Peyer's patch (tissue), 4 donors: Measurements from ENCODE around the gene RAPGEF5. TPM values are rescaled to one million over a fixed set of nuclear protein-coding genes. Genes with fewer than 3 reads are reported as not detected.

Experiments used
- DNase-seq, 3 donors: peaks; one replicate each; pipeline ENCODE4 v3.0.0-alpha.2; 2017 to 2019
- H3K27ac ChIP-seq, 4 donors: fragments of 200-600 bp; sonication (generic); one replicate each; pipeline ENCODE4 v1.5.1; 2016 to 2019
- H3K27me3 ChIP-seq, 2 donors: fragments of 200-600 bp; sonication (generic); one replicate each; pipeline ENCODE4 v1.5.1; 2019
- H3K36me3 ChIP-seq, 3 donors: fragments of 200-600 bp; sonication (generic); one replicate each; pipeline ENCODE4 v1.5.1; 2016 to 2019
- H3K4me1 ChIP-seq, 4 donors: fragments of 200-600 bp; sonication (generic); one replicate each; pipeline ENCODE4 v1.5.1; 2016 to 2019
- H3K4me3 ChIP-seq, 4 donors: fragments of 200-600 bp; sonication (generic); 1 replicate in 3 of 4; 2 replicates in 1 of 4; pipeline ENCODE4 v1.5.1; 2016 to 2019; ENCODE audit warnings: mild to moderate bottlenecking in 1 of 4
- H3K9me3 ChIP-seq, 4 donors: fragments of 200-600 bp; sonication (generic); one replicate each; pipeline ENCODE4 v1.5.1; 2016 to 2019; ENCODE audit warnings: mild to moderate bottlenecking in 1 of 4
- POLR2A ChIP-seq, 2 donors: fragments of 450-650 bp; IDR thresholded peaks; one replicate each; pipeline ENCODE4 v1.5.1; 2017; ENCODE audit warnings: antibody characterized with exemption in 2 of 2, mild to moderate bottlenecking in 2 of 2, moderate library complexity in 2 of 2
- total RNA-seq, 4 donors: library from RNA; depleted of rRNA; stranded (reverse); fragments of >200 nt; gene quantifications; one replicate each; pipeline ENCODE4 v1.1.0, GENCODE V29; 2016
- TF ChIP-seq, protein P1 (sequence below), 6 experiments: fragments of 450-650 bp in 4 of 6; fragments of 200-600 bp in 2 of 6; sonication (generic) in 1 of 6; IDR thresholded peaks; one replicate each; pipeline ENCODE4 v1.5.1; 2017 to 2019; ENCODE audit warnings: antibody characterized with exemption in 6 of 6, mild to moderate bottlenecking in 3 of 6, moderate library complexity in 1 of 6

The RAPGEF5 gene
- total RNA-seq, 4 donors from 2014 or later, result 92.8 to 144 (median 111) TPM

DNA sequence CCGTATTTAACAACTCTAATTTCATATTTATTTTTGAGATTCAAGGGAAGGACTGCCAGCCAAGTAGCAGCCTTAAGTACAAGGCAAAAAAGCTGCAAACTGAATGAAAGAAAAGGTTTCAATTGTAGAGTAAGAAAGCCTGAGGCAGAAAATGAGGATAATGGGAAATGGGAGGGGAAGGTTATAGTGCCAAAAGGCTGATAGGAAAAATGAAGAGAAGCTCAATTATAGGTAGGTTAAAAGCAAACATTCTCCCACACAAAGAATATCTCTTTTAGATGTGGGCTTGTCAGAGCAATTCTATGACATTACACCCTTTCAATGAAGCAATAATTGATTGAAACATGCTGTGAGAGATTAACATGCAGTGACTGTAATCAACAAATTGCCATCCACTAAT, 175.3 kb downstream of the RAPGEF5 start:
- TF ChIP-seq, protein P1, sequence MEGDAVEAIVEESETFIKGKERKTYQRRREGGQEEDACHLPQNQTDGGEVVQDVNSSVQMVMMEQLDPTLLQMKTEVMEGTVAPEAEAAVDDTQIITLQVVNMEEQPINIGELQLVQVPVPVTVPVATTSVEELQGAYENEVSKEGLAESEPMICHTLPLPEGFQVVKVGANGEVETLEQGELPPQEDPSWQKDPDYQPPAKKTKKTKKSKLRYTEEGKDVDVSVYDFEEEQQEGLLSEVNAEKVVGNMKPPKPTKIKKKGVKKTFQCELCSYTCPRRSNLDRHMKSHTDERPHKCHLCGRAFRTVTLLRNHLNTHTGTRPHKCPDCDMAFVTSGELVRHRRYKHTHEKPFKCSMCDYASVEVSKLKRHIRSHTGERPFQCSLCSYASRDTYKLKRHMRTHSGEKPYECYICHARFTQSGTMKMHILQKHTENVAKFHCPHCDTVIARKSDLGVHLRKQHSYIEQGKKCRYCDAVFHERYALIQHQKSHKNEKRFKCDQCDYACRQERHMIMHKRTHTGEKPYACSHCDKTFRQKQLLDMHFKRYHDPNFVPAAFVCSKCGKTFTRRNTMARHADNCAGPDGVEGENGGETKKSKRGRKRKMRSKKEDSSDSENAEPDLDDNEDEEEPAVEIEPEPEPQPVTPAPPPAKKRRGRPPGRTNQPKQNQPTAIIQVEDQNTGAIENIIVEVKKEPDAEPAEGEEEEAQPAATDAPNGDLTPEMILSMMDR (IDR thresholded peaks at IDR 0.05), result no peak
- no peak for TF ChIP-seq POLR2A (IDR thresholded peaks at IDR 0.05)
- Histone ChIP-seq H3K27me3 (no peaks in the 10 kb centered on the region), H3K9me3 (no peaks in the 10 kb centered on the region), H3K4me1 (no peaks in the 10 kb centered on the region), H3K27ac (no peak overlapping the region), H3K4me3 (no peak overlapping the region), H3K36me3 (peaks cover 0 to 10% (median 0%) of the 10 kb centered on the region in 3 donors)
- DNase-seq, result no peak

DNA sequence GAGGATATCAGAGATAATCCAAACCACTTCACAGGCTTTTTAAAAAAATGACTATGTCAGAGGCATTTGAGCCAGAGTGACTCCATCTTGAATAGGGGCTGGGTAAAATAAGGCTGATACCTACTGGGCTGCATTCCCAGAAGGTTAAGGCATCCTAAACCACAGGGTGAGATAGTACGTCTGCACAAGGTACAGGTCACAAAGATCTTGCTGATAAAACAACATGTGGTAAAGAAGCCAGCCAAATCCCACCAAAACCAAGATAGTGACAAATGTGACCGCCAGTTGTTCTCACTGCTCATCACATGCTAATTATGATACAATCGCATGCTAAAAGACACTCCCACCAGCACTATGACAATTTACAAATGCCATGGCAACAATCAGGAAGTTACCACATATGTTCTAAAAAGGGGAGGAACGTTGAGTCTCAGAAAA, 177.5 kb downstream of the RAPGEF5 start:
- TF ChIP-seq, protein P1 (IDR thresholded peaks at IDR 0.05), result no peak
- no peak for TF ChIP-seq POLR2A (IDR thresholded peaks at IDR 0.05)
- H3K36me3 ChIP-seq, result peaks cover 0 to 7% (median 0%) of the 10 kb centered on the region in 3 donors
- no peaks in the 10 kb centered on the region for H3K27me3 ChIP-seq
- no peak for DNase-seq
- no peaks in the 10 kb centered on the region for H3K9me3 ChIP-seq
- H3K4me1 ChIP-seq, result no peaks in the 10 kb centered on the region
- no peak overlapping the region for H3K27ac ChIP-seq
- H3K4me3 ChIP-seq, result no peak overlapping the region

DNA sequence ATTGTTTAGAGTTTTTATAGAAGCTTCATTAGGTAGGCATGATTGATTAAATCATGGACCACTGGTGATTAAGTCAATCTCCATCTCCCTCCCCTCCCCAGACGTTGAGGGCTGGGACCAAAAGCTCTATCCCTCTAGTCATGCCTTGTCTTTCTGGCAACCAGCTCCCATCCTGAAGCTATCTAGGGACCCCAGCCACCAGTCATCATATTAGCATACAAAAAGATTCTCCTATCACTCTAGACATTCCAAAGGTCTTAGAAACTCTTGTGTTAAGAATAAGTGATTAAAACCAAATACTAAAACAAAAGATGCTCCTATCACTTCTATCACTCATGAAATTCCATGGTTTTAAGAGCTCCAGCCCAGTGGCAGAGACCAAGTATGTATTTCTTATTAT, 178.2 kb downstream of the RAPGEF5 start:
- Histone ChIP-seq H3K36me3 (peaks cover 0 to 7% (median 0%) of the 10 kb centered on the region in 3 donors), H3K4me1 (no peaks in the 10 kb centered on the region), H3K9me3 (no peaks in the 10 kb centered on the region), H3K27me3 (no peaks in the 10 kb centered on the region), H3K4me3 (no peak overlapping the region), H3K27ac (no peak overlapping the region)
- DNase-seq, result no peak
- TF ChIP-seq POLR2A (IDR thresholded peaks at IDR 0.05), result no peak
- TF ChIP-seq, protein P1 (IDR thresholded peaks at IDR 0.05), result no peak

DNA sequence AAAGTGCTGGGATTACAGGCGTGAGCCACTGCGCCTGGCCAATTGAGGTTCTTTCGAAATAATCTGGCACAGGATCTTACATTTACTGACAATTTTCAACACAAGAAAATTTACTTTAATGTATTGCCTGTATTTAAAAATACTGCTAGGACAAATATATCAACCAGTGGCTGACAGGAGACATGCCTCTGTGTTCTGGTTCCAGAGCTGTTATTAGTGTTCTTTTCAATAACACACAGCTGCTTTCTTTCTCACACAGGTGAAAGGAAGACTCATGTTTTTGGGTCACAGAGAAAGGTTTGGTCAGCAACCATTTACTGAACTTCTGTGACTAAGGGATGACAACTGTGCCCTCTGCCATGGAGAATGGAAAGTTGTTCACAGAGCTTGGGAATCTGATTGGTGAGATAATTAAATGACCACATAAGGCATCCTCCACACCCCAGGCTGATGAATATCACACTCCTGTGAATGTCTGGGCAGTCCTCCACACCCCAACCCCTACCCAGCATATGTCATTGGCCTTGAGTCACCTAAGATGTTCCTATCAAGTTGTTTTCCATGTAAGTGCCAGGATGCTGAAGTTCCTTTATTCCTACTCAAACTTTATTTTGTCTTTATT, 180.1 kb downstream of the RAPGEF5 start:
- H3K36me3 ChIP-seq, result peaks cover 0 to 7% (median 0%) of the 10 kb centered on the region in 3 donors

DNA sequence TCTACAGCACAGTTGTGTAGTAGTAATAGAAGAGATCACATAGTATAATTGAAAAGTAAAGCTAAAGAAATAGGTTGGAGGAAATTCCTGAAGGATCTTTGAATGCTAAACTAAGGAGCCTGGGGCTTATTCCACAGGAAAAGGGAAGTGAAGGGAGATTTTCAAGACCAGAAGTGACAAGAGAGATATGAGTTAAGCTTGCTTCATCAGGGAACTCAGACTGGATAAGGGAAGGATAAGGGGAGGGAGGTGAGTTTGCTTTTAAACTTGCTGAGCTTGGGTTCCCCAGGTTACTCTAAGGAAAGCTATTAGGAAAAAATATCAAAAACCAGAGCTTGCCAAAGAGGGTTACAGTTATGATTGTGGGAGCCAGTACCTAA, 182.4 kb downstream of the RAPGEF5 start:
- Histone ChIP-seq H3K4me3 (no peak overlapping the region), H3K27ac (no peak overlapping the region), H3K36me3 (no peaks in the 10 kb centered on the region), H3K4me1 (no peaks in the 10 kb centered on the region), H3K27me3 (no peaks in the 10 kb centered on the region), H3K9me3 (no peaks in the 10 kb centered on the region)
- TF ChIP-seq POLR2A (IDR thresholded peaks at IDR 0.05), result no peak
- TF ChIP-seq, protein P1 (IDR thresholded peaks at IDR 0.05), result no peak
- DNase-seq, result no peak

More for the DNA sequence above, 180.1 kb downstream of the RAPGEF5 start:
- Histone ChIP-seq H3K27me3 (no peaks in the 10 kb centered on the region), H3K4me3 (no peak overlapping the region), H3K9me3 (no peaks in the 10 kb centered on the region), H3K4me1 (no peaks in the 10 kb centered on the region), H3K27ac (no peak overlapping the region)
- no peak for DNase-seq
- TF ChIP-seq, protein P1 (IDR thresholded peaks at IDR 0.05), result no peak
- no peak for TF ChIP-seq POLR2A (IDR thresholded peaks at IDR 0.05)
